ENCODE data around the gene NT5M.

- TF ChIP-seq CTCF (IDR thresholded peaks at IDR 0.05) (no peak), POLR2A (IDR thresholded peaks at IDR 0.05) (no peak)
These were observed 42.1 kb downstream of the NT5M start for GRCh38 chr17:17345294-17345597.

Data from breast epithelium (tissue), 3 donors.